ENCODE measurements around the gene SH2B3.
A peak's percentile ranks its signal among the peaks of the same experiment; 100 is the strongest.
"Not testable (repeated sequence)": the region's sequence is repeated elsewhere in the genome, so short reads cannot be mapped to it uniquely, and the experiment has no call there.

SH2B3 gene

DNA sequence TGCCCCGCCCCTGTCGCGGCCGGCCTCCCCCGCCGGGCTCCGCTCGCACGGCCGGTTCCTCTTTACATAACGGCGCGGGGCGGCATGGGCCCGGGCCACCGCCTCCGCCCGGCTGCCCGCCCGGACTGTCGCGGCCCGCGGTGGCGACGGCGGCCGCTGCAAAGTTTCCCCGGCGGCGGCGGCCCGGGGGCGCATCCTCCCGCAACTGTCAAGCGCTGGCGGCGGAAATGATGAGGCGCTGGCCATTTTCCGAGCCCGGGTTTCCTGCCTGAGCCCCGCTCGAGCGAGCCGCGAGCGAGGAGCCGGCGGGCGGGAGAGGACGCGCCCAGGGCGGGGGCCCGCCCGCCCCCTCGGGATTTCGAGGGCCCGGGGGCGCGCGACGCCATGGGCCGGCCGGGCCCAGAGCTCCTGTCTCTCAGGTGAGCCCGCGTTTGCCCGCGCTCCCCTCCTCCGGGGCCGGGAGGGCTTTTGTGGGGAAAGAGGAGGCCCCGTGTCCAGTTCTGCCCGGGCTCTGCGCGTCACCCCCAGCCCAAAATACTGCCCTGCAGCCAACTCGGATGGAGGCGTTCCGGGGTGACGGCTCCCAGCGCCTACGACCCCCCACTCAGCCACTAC lies at the start of gene SH2B3:
Gene SH2B3 (plus strand): TSS at position 65 of the 615 bp plus-strand sequence. CDS start 12,223 bp downstream, outside the sequence.
- DNase-seq = no peak

DNA sequence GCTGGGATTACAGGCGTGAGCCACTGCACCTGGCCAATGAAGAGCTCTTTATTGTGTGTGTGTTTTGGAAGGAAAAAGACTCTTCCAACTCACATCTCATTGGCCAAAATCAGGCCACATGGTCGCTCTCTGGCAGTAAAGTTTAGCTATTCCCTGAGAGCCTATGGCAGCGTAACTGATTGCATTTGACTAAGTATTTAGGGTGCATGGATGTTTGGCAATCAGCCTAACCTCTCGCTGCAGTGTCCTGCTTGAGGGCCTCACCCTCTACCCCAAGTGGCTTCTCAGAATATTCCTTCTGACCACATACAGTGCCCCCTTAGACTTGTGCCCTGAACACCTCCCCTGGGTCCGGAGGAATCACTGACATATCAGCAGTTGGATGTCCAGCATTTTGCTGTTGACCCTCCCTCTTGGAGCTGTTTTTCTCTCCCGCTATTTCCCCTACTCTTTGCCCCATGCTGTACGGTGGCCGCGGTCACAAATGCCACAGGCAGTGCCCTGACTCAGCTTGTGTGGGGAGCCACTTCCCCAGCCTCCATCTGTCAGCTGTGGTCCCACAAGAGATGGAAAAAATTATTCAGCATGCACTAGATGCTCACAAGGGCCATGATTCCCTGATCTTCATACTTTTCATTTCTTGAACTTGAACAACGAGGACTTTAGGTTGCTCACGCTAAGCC lies 46.4 kb upstream of the SH2B3 start:
- no peak for DNase-seq

DNA sequence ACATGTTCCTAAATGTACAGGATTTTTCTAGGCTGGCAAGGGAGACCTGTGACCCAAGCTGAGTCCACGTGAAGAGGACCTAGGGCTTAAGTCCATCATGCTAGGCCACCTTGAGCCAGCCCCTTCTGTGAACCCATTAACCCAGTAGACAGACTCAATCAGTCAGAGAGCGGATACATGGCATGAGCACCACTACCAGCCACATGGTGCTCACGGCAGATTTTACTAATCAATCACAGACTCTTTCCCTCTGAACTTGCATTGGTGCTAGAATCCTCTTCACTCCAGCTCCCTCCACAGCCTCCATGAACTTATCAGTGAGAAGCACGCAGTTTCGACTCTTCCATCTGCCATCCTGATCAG lies 45.8 kb upstream of the SH2B3 start:
- no peak for DNase-seq

DNA sequence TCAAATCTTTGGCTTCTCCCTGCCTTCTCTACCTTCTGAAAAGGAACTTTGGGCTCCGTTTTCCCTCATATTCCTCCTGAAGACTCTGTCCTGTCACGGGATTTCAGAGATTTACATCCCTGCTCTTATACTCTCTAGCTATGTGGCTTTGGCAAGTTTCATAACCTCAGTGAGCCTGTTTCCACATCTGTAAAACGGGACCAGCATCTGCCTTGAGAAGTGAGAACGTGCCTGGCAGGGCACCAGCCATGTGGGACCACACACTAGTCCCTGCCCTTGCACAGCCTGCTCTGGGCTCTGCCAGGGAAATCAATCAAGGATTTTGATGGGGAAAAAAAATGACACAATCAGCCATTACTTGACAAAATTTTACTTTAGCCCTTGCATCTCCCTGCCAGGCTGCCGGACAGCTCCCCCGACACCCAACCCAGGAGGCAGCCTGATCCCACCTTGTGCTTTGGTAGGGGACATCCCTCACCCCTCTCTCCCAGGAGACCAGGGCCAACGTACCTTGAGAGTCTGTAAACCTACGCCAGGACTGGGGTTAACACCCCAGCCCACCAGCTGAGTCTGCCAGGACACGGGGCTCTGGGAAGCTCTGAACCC lies 45.3 kb upstream of the SH2B3 start:
- DNase-seq = no peak

DNA sequence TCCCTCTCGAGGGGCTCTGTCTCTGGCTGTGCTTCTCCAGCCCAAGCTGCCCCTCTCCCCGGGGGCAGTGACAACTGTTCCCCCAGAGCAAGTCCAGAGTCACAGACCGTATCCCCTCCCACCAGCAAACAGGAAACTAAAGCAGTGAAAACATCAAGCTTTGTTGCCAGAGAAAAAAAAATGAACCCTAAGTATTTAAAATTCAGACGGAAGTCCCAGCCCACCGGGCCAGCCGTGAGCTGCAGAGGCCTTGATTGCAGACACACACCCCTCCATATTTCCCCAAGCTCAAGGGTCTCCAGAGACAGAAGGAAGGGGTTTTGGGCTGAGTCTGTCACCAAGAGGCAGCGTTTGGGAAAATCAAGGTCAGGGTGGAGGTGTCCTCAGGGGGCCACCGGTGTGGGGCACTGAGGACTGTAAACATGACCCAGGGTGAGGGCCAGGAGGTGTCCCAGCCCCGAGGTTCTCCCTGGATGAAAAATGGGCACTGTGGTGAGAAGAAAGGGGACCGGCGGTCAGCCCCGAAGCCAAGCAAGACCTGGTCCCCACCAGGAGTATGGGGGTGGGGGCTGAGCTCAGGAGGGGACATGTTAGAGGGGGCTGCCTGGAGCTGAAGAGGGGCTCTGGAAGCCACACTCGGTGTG lies 44.5 kb upstream of the SH2B3 start:
- no peak for DNase-seq

DNA sequence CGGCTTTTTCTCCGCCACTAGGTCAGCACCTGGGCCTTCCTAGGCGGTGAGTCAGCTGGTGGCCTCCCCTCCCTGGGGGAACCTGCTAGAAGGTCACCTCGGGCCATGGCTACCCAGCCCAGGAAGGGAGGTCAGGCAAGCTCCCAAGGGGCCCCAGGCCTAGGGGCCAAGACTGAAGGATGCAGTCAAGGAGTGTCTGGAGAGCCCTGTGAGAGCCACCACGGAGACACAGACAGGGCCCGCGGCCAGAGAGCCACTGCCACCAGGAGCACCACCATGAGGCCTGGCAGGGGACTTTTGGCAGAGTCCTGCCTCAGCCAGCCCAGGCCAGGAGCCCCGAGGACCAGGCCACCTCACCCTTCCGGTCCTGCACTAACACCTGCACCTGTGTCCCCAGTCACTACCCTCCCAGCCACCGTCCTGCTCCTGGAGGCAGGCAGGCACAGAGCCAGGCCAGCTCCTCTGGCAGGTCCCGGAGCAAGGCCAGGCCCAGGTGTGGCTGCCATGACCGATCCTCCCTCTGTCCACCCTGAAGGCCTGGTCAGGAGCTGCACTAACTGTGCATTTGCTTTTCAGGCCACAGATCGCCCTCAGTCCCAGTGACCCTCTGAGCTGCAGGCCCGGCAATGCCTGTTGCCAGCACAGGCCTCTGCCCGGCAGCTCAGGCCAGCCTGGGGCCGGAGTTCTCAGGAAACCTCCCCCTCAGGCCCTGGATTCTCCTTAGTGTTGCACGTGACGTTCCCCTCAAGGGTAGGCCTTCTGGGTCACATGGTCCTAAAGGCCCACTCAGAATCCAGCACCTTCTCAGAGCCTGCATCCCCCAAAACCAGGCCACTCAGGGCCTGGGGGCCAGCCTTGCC lies 43.8 kb upstream of the SH2B3 start:
- DNase-seq = no peak

DNA sequence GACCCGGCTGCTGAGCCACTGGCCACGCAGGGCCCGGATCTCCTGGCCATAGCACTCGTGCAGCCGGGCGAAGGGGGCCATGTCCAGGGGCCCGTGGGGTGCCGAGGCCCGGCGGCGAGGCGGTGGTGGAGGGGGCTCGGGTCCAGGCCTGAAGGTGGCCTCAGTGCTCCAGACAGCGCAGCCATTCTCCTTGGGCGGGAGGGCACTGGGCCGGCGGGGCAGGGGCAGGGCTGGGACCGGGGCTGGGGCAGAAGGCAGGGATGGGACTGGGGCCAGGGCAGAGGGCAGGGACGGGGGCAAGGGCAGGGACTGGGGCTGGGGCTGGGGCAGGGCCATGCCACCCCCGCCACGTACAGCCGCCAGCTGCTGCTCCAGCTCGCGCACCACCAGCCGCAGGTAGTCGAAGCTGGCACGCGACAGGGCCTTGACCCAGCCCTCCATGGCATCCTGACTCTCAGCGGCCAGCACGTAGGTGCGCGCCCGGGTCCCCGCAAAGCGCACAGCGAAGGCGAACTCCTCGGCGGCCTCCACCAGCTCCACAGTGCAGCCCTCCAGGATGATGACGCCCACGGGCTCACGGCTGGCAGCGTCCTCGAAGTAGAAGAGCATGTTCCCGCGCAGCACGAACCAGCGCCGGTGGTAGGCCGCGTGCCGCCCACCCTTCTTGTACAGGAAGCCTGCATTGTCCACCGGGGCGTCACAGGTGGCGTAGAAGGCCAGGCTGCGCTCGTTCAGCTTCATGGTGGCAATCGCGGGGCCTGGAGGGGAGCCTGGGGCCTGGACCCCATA lies 42.8 kb upstream of the SH2B3 start:
- DNase-seq = no peak

DNA sequence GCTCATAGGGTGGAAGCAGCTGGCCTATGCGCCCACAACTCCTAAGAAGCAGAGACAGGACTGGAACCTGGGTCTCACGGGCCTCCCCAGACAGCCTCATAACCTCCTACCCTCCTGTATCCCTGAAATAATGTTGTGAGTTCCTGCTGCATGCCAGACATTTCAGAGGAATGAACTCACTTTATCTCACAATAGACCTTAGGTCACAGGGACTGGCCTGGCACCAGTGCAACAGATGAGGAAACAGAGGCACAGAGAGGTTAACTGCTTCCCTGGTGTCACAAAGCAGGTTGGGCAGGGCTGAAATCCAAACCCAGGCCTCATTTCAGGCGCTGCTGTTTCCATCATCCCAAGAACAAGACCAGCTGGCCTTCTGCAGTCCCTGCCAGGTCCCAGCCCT lies 42.1 kb upstream of the SH2B3 start:
- no peak for DNase-seq

DNA sequence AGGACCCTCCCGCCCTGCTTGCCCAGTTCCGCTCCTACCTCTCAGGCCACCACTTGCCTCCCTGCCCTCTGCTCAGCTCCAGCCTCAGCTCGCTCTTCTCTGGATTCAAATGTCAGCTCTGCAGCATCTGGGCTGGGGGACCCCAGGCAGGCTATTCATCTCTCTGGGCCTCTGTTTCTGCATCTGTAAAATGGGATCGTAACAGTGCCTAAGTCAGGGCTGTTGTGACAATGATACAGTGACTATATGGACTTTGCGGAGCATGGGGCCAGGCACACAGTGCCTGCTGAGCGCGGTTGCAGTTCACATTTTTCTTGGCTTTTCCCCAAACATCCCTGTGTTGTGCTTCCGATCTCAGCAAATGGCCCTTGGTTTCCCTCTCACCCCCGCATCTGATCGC lies 39.6 kb upstream of the SH2B3 start:
- no peak for DNase-seq

DNA sequence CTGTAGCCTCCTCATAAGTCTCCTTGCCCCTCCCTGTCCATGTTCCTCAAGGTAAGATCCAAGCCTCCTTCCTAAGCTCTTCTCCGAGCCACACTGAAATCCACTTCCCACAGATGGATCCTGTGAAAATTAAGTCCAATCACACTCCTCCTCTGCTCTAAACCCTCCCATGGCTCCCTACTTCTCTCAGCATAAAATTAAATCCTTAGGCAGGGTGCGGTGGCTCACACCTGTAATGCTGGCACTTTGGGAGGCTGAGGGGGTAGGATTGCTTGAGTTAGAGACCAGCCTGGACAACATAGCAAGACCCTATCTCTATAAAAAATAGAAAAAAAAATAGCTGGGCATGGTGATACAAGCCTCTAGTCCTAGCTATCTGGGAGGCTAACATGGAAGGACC lies 39.1 kb upstream of the SH2B3 start:
- DNase-seq = no peak

DNA sequence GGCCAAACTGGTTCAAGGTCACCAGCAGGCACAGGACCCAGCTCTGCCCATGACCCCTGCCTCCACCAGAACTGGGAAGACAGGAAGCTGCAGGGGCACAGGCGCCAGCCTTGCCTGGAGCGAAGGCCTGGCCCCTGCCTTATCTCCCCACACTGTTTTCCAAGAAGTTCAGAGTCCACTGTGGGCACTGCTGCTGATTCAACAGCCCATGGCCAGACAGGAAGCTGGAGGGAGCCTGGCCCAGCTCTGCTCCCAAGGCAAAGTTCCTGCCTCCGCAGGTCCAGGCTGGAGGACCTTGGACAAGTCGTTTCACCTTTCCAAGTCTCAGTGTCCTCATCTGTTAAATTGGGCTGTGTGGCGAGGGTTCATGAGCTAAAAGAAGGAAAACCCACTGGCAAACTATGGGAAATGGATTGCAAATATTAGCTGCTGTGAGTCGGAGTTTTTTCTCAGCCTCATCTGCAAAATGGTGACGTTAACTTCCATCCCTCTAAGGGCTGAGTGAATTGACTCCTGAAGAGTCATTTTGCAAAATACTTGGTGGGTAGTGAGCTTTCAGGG lies 38.0 kb upstream of the SH2B3 start:
- DNase-seq = no peak

DNA sequence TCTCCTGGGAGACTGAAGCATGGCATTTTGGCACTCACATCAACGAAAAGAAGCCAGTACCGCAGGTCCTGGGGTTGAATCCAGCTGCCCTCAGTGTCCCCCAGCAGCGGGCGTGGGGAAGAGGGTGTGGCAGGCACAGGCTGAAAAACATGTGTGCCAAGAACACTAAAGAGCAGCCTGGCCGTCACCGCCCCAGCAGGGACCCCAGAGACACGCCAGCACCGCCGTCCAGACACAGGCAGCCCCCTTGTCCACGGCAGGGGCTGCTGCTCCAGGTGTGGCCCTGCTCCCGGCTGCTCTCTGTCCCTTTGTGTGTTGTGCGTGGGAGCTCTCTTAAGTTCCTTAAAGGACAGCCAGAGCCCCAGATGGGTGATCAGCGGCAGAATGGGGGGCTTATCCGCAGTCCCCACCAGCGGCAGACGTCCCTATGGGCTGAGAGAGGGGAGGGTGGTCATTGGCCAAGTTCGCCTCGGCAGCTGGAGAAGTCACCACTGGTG lies 37.4 kb upstream of the SH2B3 start:
- DNase-seq = peak in 4 of 51 donors; percentile 5 to 41 (median 22)

DNA sequence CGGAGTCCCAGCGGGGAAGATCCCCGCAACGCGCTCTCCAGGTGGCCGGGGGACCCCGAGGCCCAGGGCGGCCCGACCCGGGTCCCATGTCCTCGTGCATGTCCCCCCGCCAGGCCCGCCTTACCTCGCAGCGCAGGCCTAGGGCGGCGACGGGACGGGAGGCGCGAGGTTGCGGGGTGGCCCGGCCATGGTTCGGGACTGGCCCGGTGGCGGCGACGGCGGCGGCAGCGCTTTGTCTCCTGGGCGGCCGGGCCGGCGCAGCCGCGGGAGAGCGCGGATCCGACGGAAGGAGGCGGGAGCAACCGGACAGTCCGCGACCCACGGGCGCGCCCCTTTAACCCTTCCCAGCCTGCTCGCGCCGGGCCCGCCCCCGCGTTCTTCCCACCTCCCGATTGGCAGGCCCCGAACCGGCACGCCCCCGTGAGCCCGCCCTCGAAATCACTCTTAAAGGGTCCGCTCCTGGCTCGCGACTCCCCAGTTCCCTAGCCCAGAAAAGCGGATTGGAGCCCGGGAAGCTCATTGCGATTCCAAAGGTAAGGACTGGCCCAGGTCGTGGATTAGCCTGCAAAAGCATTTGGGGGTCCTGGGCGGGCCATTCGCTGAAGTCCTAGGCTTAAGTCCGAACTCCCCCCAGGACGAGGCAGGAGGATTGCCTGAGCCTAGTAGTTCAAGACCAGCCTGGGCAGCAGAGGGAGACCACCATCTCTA lies 36.8 kb upstream of the SH2B3 start, which contains the start of gene PHETA1:
Gene PHETA1 (minus strand): TSS at position 308 of the 708 bp plus-strand sequence. CDS start 5,668 bp downstream, outside the sequence.
- peak; percentile 44 to 93 (median 87) for DNase-seq

DNA sequence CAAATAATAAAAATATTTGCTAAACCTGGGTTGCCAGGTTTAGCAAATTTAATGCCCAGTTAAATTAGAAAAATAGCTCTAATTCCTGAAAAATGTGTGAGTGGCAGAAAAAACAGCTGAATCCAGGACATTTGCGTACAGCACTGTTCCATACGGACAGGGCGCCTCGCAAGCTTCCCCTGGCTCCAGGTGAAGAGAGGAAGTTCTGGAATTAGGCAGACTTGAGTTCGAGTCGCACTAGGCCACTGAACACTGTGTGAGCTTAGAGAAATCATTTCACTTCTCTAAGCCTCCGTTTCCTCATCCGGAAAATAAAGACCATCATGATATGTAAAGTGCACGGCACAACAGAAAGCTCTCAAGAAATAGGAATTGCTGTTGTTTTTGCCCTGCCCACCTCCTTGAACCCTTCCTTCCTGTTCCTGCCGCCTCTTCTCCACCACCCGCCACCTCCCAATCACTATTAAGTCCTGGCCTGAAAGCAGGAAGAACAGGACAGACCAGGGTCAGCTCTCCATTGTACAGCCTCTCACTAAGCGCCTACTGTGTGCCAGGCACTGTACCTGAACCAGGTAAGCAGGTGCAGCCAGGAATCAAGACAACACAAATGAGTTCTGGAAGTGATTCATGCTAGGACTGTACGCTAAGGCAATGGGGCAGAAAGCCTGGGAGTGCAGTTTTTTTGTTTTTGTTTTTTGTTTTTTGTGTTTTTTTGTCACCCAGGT lies 36.1 kb upstream of the SH2B3 start:
- no peak for DNase-seq

DNA sequence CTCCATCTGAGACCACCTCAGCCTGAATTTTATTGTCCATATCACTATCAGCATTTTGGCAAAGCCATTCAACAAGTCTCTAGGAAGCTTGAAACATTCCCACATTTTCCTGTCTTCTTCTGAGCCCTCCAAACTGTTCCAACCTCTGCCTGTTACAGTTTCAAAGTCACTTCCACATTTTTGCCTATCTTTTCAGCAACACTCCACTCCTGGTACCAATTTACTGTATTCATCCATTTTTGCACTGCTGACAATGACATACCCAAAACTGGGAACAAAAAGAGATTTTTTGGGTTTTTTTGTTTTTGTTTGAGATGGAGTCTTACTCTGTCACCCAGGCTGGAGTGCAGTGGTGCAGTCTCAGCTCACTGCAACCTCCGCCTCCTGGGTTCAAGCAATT lies 32.5 kb upstream of the SH2B3 start:
- DNase-seq = not testable (repeated sequence)

DNA sequence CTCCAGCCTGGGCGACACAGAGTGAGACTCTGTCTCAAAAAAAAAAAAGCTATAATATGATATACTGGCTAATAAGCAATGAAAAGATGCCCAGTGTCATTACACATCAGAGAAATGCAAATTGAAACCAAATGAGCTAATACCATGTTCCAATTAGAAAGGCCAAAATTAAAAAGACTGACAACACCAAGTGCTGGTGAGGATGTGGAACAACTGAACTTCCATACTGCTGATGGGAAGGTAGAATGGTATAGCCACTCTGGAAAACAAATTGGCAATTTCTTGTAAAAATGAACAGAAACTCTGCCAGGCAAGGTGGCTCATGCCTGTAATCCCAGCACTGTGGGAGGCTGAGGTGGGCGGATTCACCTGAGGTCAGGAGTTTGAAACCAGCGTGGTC lies 28.3 kb upstream of the SH2B3 start:
- DNase-seq = no peak

DNA sequence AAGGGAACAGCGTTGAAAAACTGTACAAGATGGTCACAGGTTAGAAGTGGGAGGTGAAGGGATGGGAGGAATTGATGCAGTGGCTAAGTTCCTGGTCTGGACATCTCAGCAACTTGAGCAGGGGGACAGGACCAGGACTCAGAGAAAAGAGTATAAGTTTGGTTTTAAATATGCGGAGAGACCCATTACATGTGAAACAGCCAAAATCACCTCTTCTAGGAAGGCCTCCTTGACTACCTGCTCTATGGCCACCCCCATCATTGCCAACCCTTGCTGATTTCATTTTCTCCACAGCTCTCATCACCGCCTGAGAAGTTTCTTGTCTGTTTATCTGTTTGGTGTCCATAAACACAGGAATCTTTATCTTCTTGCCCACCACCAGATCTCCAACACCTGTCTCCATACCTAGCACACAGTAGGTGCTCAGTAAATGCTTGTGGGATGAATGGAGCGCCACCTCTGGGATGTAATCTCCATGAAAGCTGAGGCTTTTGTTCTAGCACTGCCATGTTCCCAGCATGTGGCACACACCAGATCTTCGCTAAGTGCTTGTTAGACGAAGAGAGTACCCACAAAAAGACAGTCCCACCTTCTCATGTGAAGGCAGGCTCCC lies 25.7 kb upstream of the SH2B3 start:
- DNase-seq = no peak

DNA sequence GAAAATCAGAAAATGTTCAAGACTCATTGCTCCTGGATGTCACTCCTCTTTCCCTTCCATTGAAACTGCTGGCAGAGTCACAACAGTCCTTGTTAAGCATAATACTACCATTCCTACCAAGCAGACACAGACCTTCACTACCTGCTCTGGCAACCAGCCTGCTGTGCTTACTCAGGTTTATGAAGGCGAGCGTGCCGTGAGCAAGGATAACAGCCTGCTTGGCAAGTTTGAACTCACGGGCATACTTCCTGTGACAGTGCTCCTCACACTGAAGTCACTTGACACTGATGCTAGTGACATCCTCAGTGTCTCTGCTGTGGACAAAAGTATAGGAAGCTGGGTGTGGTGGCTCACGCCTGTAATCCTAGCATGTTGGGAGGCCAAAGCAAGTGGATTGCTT lies 21.1 kb upstream of the SH2B3 start:
- no peak for DNase-seq

Measured in hypothalamus (tissue), 51 donors.